HEK293T (cell line): Measurements from ENCODE around the gene CCNYL1.
"Not testable (repeated sequence)": the region's sequence is repeated elsewhere in the genome, so short reads cannot be mapped to it uniquely, and the experiment has no call there.

ENCODE experiments used
- CTCF ChIA-PET: fragments of 350-600 bp; formaldehyde crosslinking; extraction: SDS; loops from one replicate; lab custom pipeline; 2021; ENCODE audit warnings: antibody characterized with exemption, inconsistent platforms; lab: Yijun Ruan, JAX
- POLR2A ChIA-PET: fragments of 350-600 bp; formaldehyde crosslinking; extraction: SDS; loops from one replicate; lab custom pipeline; 2020; ENCODE audit warnings: antibody characterized with exemption, inconsistent platforms; lab: Yijun Ruan, JAX
- DNase-seq: peaks from one replicate; pipeline ENCODE4 v3.0.0; 2012; ENCODE audit warnings: mixed read lengths; ENCODE audit errors: extremely low spot score
- ARNT ChIP-seq: fragments of 450-650 bp; IDR thresholded peaks from 2 replicates; pipeline ENCODE4 v1.6.1; 2017; ENCODE audit warnings: mild to moderate bottlenecking
- BHLHE40 ChIP-seq: fragments of 450-650 bp; IDR thresholded peaks from 2 replicates; pipeline ENCODE4 v1.6.1; 2016; ENCODE audit warnings: mild to moderate bottlenecking, moderate library complexity, borderline replicate concordance
- CTBP1 ChIP-seq: fragments of 450-650 bp; IDR thresholded peaks from 2 replicates; pipeline ENCODE4 v1.6.1; 2016; ENCODE audit warnings: borderline replicate concordance
- ELF4 ChIP-seq: fragments of 450-650 bp; IDR thresholded peaks from 2 replicates; pipeline ENCODE4 v1.6.1; 2017; ENCODE audit warnings: antibody characterized with exemption
- FOXA1 ChIP-seq: fragments of 450-650 bp; IDR thresholded peaks from 2 replicates; pipeline ENCODE4 v1.6.1; 2016; ENCODE audit warnings: mild to moderate bottlenecking
- FOXK2 ChIP-seq: fragments of 450-650 bp; IDR thresholded peaks from 2 replicates; pipeline ENCODE4 v1.6.1; 2016; ENCODE audit warnings: mild to moderate bottlenecking
- FOXM1 ChIP-seq: fragments of 450-650 bp; IDR thresholded peaks from 2 replicates; pipeline ENCODE4 v1.6.1; 2017; ENCODE audit warnings: mild to moderate bottlenecking, borderline replicate concordance
- HDGF ChIP-seq: fragments of 450-650 bp; IDR thresholded peaks from 2 replicates; pipeline ENCODE4 v1.6.1; 2017; ENCODE audit warnings: antibody characterized with exemption, borderline replicate concordance
- L3MBTL2 ChIP-seq: fragments of 450-650 bp; conservative IDR thresholded peaks from 2 replicates; pipeline ENCODE4 v1.6.1; 2016; ENCODE audit warnings: mild to moderate bottlenecking
- LEF1 ChIP-seq: fragments of 450-650 bp; IDR thresholded peaks from 2 replicates; pipeline ENCODE4 v1.6.1; 2017; ENCODE audit warnings: mild to moderate bottlenecking, borderline replicate concordance
- NFRKB ChIP-seq: fragments of 450-650 bp; IDR thresholded peaks from 2 replicates; pipeline ENCODE4 v1.6.1; 2016; ENCODE audit warnings: mild to moderate bottlenecking, moderate library complexity
- SP1 ChIP-seq: fragments of 450-650 bp; IDR thresholded peaks from 2 replicates; pipeline ENCODE4 v1.6.1; 2017
- SUZ12 ChIP-seq: fragments of 450-650 bp; IDR thresholded peaks from 2 replicates; pipeline ENCODE4 v1.6.1; 2016; ENCODE audit warnings: mild to moderate bottlenecking
- TARDBP ChIP-seq: fragments of 450-650 bp; IDR thresholded peaks from 2 replicates; pipeline ENCODE4 v1.6.1; 2016
- ZNF384 ChIP-seq: fragments of 450-650 bp; IDR thresholded peaks from 2 replicates; pipeline ENCODE4 v1.6.1; 2016
- TF ChIP-seq, protein P1 (sequence below): fragments of 450-650 bp; IDR thresholded peaks from 2 replicates; pipeline ENCODE4 v1.6.1; 2016

The CCNYL1 gene

DNA sequence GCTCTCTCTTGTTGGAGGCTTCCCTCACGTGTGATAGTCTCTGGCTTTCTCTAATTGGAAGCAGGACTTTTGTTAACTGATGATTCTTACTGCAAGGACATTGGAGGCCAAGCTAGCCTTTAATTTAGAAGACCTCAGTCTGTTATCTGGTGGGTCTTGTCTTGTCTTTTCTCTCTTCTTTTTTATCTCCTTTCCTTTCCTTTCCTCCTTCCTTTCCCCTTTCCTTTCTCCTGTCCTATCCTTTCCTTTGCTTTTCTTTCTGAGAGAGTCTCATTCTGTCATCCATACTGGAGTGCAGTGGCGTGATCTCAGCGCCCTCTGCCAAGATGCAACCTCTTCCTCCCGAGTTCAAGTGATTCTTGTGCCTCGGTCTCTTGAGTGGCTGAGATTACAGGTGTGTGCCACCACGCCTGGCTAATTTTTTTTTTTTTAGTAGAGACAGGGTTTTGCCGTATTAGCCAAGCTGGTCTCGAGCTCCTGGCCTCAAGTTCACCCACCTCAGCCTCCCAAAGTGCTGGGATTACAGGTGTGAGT lies 18.1 kb downstream of the CCNYL1 start:
- ChIA-PET POLR2A (no interaction called here), CTCF (interaction anchor here (0.6 kb wide), 1 partner anchor 486 kb away, joined by 3 read pairs; no protein-coding TSS in a partner anchor)
- TF ChIP-seq NFRKB (no peak), ARNT (no peak), FOXM1 (no peak), HDGF (no peak), FOXK2 (no peak), L3MBTL2 (no peak)
- no peak for DNase-seq

DNA sequence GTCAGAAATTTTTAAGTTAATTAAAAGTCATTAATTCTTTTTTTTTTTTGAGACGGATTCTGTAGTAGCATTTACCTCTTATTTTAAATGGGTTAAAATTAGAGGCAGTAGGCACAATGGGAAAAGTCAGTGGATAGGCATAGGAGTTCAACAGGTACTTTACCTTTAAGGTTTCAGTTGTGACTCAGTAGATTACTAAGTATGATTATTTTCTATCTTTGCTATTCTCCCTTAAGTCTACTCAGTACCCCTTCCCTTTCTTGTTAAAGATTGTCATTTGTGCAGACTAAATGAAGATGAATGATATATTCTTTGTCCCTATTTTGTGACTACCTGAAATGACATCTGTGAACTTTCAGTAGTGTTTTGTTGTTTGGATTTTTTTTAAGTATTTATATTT lies 19.7 kb downstream of the CCNYL1 start:
- no peak for DNase-seq
- ChIA-PET CTCF (interaction anchor here (1.1 kb wide), 1 partner anchor 104 kb away, joined by 6 read pairs; no protein-coding TSS in a partner anchor), POLR2A (no interaction called here)
- no peak for TF ChIP-seq FOXA1
- no peak for TF ChIP-seq NFRKB
- TF ChIP-seq LEF1 = no peak
- TF ChIP-seq HDGF = no peak
- no peak for TF ChIP-seq CTBP1
- no peak for TF ChIP-seq TARDBP
- no peak for TF ChIP-seq BHLHE40
- no peak for TF ChIP-seq ELF4
- TF ChIP-seq L3MBTL2 = no peak
- no peak for TF ChIP-seq FOXK2
- no peak for TF ChIP-seq SUZ12
- TF ChIP-seq ZNF384 = no peak

DNA sequence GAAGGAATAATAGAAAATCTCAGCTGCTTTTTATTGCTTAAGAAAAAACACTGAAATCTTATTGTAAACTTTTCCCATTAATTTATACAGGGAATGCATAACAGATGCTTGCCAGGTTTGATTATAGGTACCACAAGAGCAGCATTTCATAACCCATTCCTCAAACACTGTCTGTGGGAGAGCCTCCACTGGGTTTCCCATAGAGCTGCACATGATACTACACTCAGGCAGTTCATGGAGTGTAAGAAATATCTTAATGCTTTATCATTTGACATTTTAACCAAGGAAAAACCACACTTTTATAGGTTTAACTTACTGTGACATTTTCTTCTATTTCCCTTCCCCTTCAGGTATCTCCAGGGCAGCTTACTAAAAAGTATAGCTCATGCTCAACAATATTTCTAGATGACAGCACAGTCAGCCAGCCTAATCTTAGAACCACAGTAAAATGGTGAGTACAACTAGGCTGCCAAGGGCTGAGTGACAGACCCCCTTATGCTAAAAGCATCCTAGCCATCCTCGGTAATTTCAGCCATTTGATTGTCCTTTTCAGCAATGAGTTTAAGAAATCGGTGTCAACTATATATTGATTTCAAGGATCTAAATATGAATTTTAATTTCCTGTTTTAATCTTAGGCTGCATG lies 22.3 kb downstream of the CCNYL1 start:
- TF ChIP-seq LEF1 = no peak
- TF ChIP-seq, protein P1, sequence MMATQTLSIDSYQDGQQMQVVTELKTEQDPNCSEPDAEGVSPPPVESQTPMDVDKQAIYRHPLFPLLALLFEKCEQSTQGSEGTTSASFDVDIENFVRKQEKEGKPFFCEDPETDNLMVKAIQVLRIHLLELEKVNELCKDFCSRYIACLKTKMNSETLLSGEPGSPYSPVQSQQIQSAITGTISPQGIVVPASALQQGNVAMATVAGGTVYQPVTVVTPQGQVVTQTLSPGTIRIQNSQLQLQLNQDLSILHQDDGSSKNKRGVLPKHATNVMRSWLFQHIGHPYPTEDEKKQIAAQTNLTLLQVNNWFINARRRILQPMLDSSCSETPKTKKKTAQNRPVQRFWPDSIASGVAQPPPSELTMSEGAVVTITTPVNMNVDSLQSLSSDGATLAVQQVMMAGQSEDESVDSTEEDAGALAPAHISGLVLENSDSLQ = no peak
- TF ChIP-seq ZNF384 = no peak
- no peak for TF ChIP-seq FOXK2
- TF ChIP-seq L3MBTL2 = no peak
- TF ChIP-seq SP1 = no peak
- TF ChIP-seq NFRKB = no peak
- no peak for TF ChIP-seq FOXM1
- no peak for TF ChIP-seq HDGF
- TF ChIP-seq TARDBP = no peak
- no peak for TF ChIP-seq ARNT
- TF ChIP-seq CTBP1 = no peak
- no peak for TF ChIP-seq SUZ12
- no peak for TF ChIP-seq ELF4
- TF ChIP-seq FOXA1 = no peak
- no peak for TF ChIP-seq BHLHE40
- POLR2A ChIA-PET = no interaction called here
- CTCF ChIA-PET = interaction anchor here (0.6 to 1.4 kb wide), 4 partner anchors 9 to 107 kb away, joined by 3 to 5 read pairs (median 3); no protein-coding TSS in a partner anchor
- DNase-seq = no peak

DNA sequence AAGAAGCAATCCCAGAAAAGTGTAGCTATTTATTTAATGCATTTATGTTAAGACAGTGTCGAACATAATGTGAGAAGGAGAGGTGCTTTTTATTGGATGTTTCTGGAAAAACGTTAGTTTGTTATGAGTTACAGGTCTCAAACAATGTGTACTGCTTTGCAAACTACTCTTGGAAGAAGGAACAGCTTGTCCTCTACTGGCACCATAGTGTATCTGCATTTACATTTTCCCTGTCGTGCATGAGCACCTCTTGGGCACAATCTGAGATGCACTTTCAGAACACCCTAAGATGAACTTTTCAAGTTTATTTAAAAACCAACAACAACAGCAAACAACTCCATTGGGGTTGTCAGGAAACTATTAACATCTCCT lies 22.8 kb downstream of the CCNYL1 start:
- CTCF ChIA-PET = interaction anchor here (0.6 to 1.4 kb wide), 5 partner anchors 9 to 108 kb away, joined by 3 to 5 read pairs (median 3); no protein-coding TSS in a partner anchor
- POLR2A ChIA-PET = no interaction called here
- peak; percentile 25 for DNase-seq
- no peak for TF ChIP-seq FOXA1
- TF ChIP-seq ARNT = no peak
- no peak for TF ChIP-seq FOXM1
- TF ChIP-seq SP1 = no peak
- no peak for TF ChIP-seq ZNF384
- no peak for TF ChIP-seq TARDBP
- TF ChIP-seq ELF4 = no peak
- no peak for TF ChIP-seq FOXK2
- TF ChIP-seq NFRKB = no peak

DNA sequence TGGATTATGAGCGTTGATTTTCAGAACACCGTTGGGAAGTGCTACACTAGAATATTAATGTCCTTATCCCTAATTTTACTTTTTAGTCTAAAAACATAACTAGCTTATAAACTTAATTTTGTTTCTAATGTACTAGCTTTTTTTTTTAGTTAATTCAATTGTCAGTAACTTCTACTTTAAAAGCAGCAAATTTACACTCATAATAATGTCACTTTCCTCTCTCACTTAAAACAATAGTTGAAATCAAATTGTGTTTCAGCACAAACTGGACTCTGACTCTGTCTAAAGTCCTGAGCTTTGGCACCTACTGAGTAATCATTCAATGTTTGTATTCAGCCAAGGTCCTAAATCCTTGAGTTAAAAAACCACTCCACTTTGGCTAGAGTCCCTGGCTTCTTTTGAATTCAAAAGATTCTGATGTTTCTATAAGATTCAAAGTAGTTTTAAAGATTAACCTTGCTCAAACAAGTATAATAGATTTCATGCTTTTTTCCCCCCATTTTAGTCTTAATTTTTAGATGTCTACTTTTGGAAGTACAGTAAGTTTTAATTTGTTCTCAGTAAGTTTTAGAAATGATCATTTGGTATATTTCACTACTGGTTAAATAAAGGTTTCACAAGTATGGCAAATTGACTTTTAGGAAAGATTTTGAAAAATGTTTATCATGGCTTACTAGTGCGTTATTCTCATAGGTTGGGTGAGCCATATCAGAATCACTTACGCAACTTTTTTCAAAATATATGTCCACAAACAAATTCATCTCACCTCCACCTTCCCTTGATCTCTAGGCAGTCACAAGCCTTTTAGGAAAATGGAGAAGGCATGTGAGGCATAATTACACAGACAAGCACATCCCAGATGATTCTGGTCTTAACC lies 23.4 kb downstream of the CCNYL1 start:
- ChIA-PET CTCF (interaction anchor here (0.6 to 1.4 kb wide), 5 partner anchors 8 to 108 kb away, joined by 3 to 5 read pairs (median 3); no protein-coding TSS in a partner anchor), POLR2A (no interaction called here)
- no peak for DNase-seq
- no peak for TF ChIP-seq NFRKB
- TF ChIP-seq, protein P1 = no peak
- TF ChIP-seq CTBP1 = no peak
- no peak for TF ChIP-seq SUZ12
- no peak for TF ChIP-seq FOXA1
- no peak for TF ChIP-seq ELF4
- no peak for TF ChIP-seq FOXK2

DNA sequence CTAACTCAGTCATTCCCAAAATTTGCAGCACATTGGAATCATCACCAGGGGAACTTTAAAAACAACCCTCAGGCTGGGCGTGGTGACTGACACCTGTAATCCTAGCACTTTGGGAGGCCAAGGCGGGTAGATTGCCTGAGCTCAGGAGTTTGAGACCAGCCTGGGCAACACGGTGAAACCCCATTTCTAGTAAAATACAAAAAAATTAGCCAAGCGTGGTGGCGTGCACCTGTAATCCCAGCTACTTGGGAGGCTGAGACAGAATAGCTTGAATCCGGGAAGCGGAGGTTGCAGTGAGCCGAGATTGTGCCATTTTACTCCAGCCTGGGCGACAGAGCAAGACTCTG lies 24.0 kb downstream of the CCNYL1 start:
- CTCF ChIA-PET = interaction anchor here (1.2 kb wide), 1 partner anchor 15 kb away, joined by 3 read pairs; no protein-coding TSS in a partner anchor
- POLR2A ChIA-PET, DNase-seq: not testable (repeated sequence)
